ENCODE measurements around the gene SAPCD2. TPM values are rescaled to one million over a fixed set of nuclear protein-coding genes. Genes with fewer than 3 reads are reported as not detected.

SAPCD2 gene
- total RNA-seq, 1 experiment from 2014 or later = 15.7 TPM

GRCh38 chr9:137014776-137015539, 55.4 kb downstream of the SAPCD2 start:
- BruUV-seq (replicated peaks) = no TSS peak
- DNase-seq (ENCODE audit: unreplicated experiment) = no peak
- Mint-ChIP-seq H3K36me3 (ENCODE audit: insufficient read depth, unreplicated experiment) (peaks cover 23% of the 10 kb centered on the region), H3K4me3 (ENCODE audit: unreplicated experiment) (no peak overlapping the region), H3K27ac (ENCODE audit: low read depth, unreplicated experiment) (no peak overlapping the region), H3K9me3 (ENCODE audit: unreplicated experiment) (no peaks in the 10 kb centered on the region), H3K4me1 (ENCODE audit: insufficient read depth, unreplicated experiment) (no peaks in the 10 kb centered on the region), H3K27me3 (ENCODE audit: insufficient read depth, unreplicated experiment) (no peaks in the 10 kb centered on the region)
- ChIA-PET CTCF (interaction anchor here (0.5 to 1.8 kb wide), 2 partner anchors 15 to 24 kb away, joined by 4 to 6 read pairs; no protein-coding TSS in a partner anchor), POLR2A (no interaction called here)
- intact Hi-C loops (cut with micrococcal nuclease) = no loop called here
- TF ChIP-seq CTCF (IDR thresholded peaks at IDR 0.05; ENCODE audit: unreplicated experiment) = no peak

DNA sequence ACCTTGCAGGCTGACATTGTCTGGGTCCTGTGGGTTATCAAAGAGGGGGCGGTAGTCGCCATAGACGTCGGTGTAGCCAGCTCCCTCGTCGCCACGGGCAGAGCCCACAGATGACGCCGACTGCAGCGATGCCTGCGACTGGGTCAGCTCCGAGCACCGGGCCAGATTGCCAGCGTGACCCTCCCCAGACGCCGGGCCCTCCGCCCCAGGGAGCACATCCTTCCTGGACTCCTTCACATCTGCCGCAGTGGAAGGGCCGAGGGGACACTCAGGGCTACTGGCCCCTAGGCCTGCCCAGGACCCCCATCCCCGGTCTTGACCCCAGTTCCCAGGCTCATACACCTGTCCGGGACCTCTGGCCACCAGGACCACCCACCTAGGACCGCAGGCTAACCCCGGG, 56.2 kb downstream of the SAPCD2 start:
- Mint-ChIP-seq H3K9me3 (ENCODE audit: unreplicated experiment) (no peaks in the 10 kb centered on the region), H3K27ac (ENCODE audit: low read depth, unreplicated experiment) (no peak overlapping the region), H3K4me1 (ENCODE audit: insufficient read depth, unreplicated experiment) (no peaks in the 10 kb centered on the region), H3K36me3 (ENCODE audit: insufficient read depth, unreplicated experiment) (peaks cover 23% of the 10 kb centered on the region), H3K4me3 (ENCODE audit: unreplicated experiment) (no peak overlapping the region), H3K27me3 (ENCODE audit: insufficient read depth, unreplicated experiment) (no peaks in the 10 kb centered on the region)
- no TSS peak for BruUV-seq (replicated peaks)
- no peak for DNase-seq (ENCODE audit: unreplicated experiment)
- POLR2A ChIA-PET = no interaction called here
- intact Hi-C loops (cut with micrococcal nuclease) = no loop called here
- CTCF ChIA-PET = interaction anchor here (1.8 kb wide), 1 partner anchor 16 kb away, joined by 6 read pairs; no protein-coding TSS in a partner anchor
- TF ChIP-seq CTCF (IDR thresholded peaks at IDR 0.05; ENCODE audit: unreplicated experiment) = no peak

DNA sequence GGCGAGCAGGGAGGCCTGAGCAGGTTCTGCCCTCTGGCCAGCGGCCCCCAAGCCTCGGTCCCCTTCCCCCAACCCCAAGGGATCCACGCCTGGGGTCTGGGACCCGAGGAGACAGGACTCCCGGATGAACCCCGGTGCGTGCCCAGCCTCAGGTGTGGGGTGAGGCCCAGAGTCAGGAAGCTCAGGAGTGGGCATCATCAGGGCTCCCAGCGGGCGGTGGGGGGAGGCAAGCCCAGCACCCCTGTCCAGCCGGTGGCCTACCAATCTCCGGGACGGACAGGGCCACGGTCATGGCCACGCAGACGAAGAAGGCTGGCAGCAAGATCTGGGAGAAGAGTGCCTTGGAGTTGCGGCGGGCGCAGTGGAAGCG, 56.8 kb downstream of the SAPCD2 start:
- H3K4me1 Mint-ChIP-seq (ENCODE audit: insufficient read depth, unreplicated experiment) = no peaks in the 10 kb centered on the region
- POLR2A ChIA-PET = no interaction called here
- H3K9me3 Mint-ChIP-seq (ENCODE audit: unreplicated experiment) = no peaks in the 10 kb centered on the region
- no peak overlapping the region for H3K27ac Mint-ChIP-seq (ENCODE audit: low read depth, unreplicated experiment)
- H3K36me3 Mint-ChIP-seq (ENCODE audit: insufficient read depth, unreplicated experiment) = peaks cover 23% of the 10 kb centered on the region
- BruUV-seq (replicated peaks) = no TSS peak
- intact Hi-C loops (cut with micrococcal nuclease) = no loop called here
- no peak for TF ChIP-seq CTCF (IDR thresholded peaks at IDR 0.05; ENCODE audit: unreplicated experiment)
- DNase-seq (ENCODE audit: unreplicated experiment) = no peak
- no peak overlapping the region for H3K4me3 Mint-ChIP-seq (ENCODE audit: unreplicated experiment)
- CTCF ChIA-PET = no interaction called here
- no peaks in the 10 kb centered on the region for H3K27me3 Mint-ChIP-seq (ENCODE audit: insufficient read depth, unreplicated experiment)

- no peak for DNase-seq (ENCODE audit: unreplicated experiment)
- ChIA-PET CTCF (no interaction called here), POLR2A (no interaction called here)
- Mint-ChIP-seq H3K27me3 (ENCODE audit: insufficient read depth, unreplicated experiment) (no peaks in the 10 kb centered on the region), H3K9me3 (ENCODE audit: unreplicated experiment) (no peaks in the 10 kb centered on the region), H3K4me3 (ENCODE audit: unreplicated experiment) (no peak overlapping the region), H3K4me1 (ENCODE audit: insufficient read depth, unreplicated experiment) (no peaks in the 10 kb centered on the region), H3K27ac (ENCODE audit: low read depth, unreplicated experiment) (no peak overlapping the region), H3K36me3 (ENCODE audit: insufficient read depth, unreplicated experiment) (peaks cover 23% of the 10 kb centered on the region)
- intact Hi-C loops (cut with micrococcal nuclease) = no loop called here
- TF ChIP-seq CTCF (IDR thresholded peaks at IDR 0.05; ENCODE audit: unreplicated experiment) = no peak
- no TSS peak for BruUV-seq (replicated peaks)
These were observed 57.4 kb downstream of the SAPCD2 start for GRCh38 chr9:137012694-137013570.

Measured in MCF 10A (cell line).